ENCODE results near the gene HDLBP.

Gene HDLBP

GRCh38 chr2:241317391-241317790 is 1.9 kb upstream of the HDLBP start:
- peak overlapping the region; percentile 98 for H3K9ac ChIP-seq (ENCODE audit: insufficient read length, low read depth)
- H3K4me3 ChIP-seq (ENCODE audit: insufficient read length, low read depth) = peak overlapping the region; percentile 97
- H3K4me1 ChIP-seq (ENCODE audit: insufficient read depth, insufficient read length) = no peaks in the 10 kb centered on the region
- no peaks in the 10 kb centered on the region for H3K27me3 ChIP-seq (ENCODE audit: insufficient read depth, insufficient read length)
- H3K36me3 ChIP-seq (ENCODE audit: insufficient read depth, insufficient read length, low read length) = peaks cover 45% of the 10 kb centered on the region
- TF ChIP-seq SUZ12 (IDR thresholded peaks at IDR 0.05; ENCODE audit: extremely low read depth, insufficient read depth, insufficient read length) = no peak
- TF ChIP-seq YY1 (IDR thresholded peaks at IDR 0.05; ENCODE audit: insufficient read depth, insufficient read length) = no peak
- DNase-seq (ENCODE audit: low read depth, low spot score) = no peak
- no peaks in the 10 kb centered on the region for H3K9me3 ChIP-seq (ENCODE audit: insufficient read depth, low read length)

- TF ChIP-seq ZNF274 (IDR thresholded peaks at IDR 0.05; ENCODE audit: low read depth, low read length) (no peak), YY1 (IDR thresholded peaks at IDR 0.05; ENCODE audit: insufficient read depth, insufficient read length) (no peak), SUZ12 (IDR thresholded peaks at IDR 0.05; ENCODE audit: extremely low read depth, insufficient read depth, insufficient read length) (no peak)
- Histone ChIP-seq H3K4me3 (ENCODE audit: insufficient read length, low read depth) (peak overlapping the region; percentile 97), H3K9me3 (ENCODE audit: insufficient read depth, low read length) (no peaks in the 10 kb centered on the region), H3K4me1 (ENCODE audit: insufficient read depth, insufficient read length) (no peaks in the 10 kb centered on the region), H3K9ac (ENCODE audit: insufficient read length, low read depth) (peak overlapping the region; percentile 98), H3K36me3 (ENCODE audit: insufficient read depth, insufficient read length, low read length) (peaks cover 42% of the 10 kb centered on the region), H3K27me3 (ENCODE audit: insufficient read depth, insufficient read length) (no peaks in the 10 kb centered on the region)
- no peak for DNase-seq (ENCODE audit: low read depth, low spot score)
Observed at GRCh38 chr2:241316825-241317224, 1.4 kb upstream of the HDLBP start.

GRCh38 chr2:241315879-241316631 is 583 bp upstream of the HDLBP start, which contains the start of gene SEPTIN2:
Gene SEPTIN2 (plus strand): TSS chr2:241315925. CDS start chr2:241324233, 8,308 bp downstream.
- Histone ChIP-seq H3K36me3 (ENCODE audit: insufficient read depth, insufficient read length, low read length) (peaks cover 42% of the 10 kb centered on the region), H3K4me3 (ENCODE audit: insufficient read length, low read depth) (peak within 1 kb of the TSS; percentile 97), H3K4me1 (ENCODE audit: insufficient read depth, insufficient read length) (no peaks in the 10 kb centered on the region), H3K9ac (ENCODE audit: insufficient read length, low read depth) (peak within 1 kb of the TSS; percentile 98), H3K9me3 (ENCODE audit: insufficient read depth, low read length) (no peaks in the 10 kb centered on the region), H3K27me3 (ENCODE audit: insufficient read depth, insufficient read length) (no peaks in the 10 kb centered on the region)
- TF ChIP-seq ZNF274 (IDR thresholded peaks at IDR 0.05; ENCODE audit: low read depth, low read length) = no peak
- no peak for TF ChIP-seq SUZ12 (IDR thresholded peaks at IDR 0.05; ENCODE audit: extremely low read depth, insufficient read depth, insufficient read length)
- DNase-seq (ENCODE audit: low read depth, low spot score) = no peak

GRCh38 chr2:241314226-241315092 is 1.0 kb downstream of the HDLBP start:
- no peak for DNase-seq (ENCODE audit: low read depth, low spot score)
- Histone ChIP-seq H3K27me3 (ENCODE audit: insufficient read depth, insufficient read length) (no peaks in the 10 kb centered on the region), H3K4me3 (ENCODE audit: insufficient read length, low read depth) (peak overlapping the region; percentile 94), H3K9me3 (ENCODE audit: insufficient read depth, low read length) (no peaks in the 10 kb centered on the region), H3K36me3 (ENCODE audit: insufficient read depth, insufficient read length, low read length) (peaks cover 35% of the 10 kb centered on the region), H3K4me1 (ENCODE audit: insufficient read depth, insufficient read length) (no peaks in the 10 kb centered on the region), H3K9ac (ENCODE audit: insufficient read length, low read depth) (peak overlapping the region; percentile 94)
- TF ChIP-seq ZNF274 (IDR thresholded peaks at IDR 0.05; ENCODE audit: low read depth, low read length) (no peak), SUZ12 (IDR thresholded peaks at IDR 0.05; ENCODE audit: extremely low read depth, insufficient read depth, insufficient read length) (no peak), YY1 (IDR thresholded peaks at IDR 0.05; ENCODE audit: insufficient read depth, insufficient read length) (no peak)

GRCh38 chr2:241313543-241314095 is 1.9 kb downstream of the HDLBP start:
- no peaks in the 10 kb centered on the region for H3K27me3 ChIP-seq (ENCODE audit: insufficient read depth, insufficient read length)
- TF ChIP-seq YY1 (IDR thresholded peaks at IDR 0.05; ENCODE audit: insufficient read depth, insufficient read length) = no peak
- no peak for TF ChIP-seq ZNF274 (IDR thresholded peaks at IDR 0.05; ENCODE audit: low read depth, low read length)
- TF ChIP-seq SUZ12 (IDR thresholded peaks at IDR 0.05; ENCODE audit: extremely low read depth, insufficient read depth, insufficient read length) = no peak
- peak overlapping the region; percentile 94 for H3K4me3 ChIP-seq (ENCODE audit: insufficient read length, low read depth)
- peaks cover 39% of the 10 kb centered on the region for H3K36me3 ChIP-seq (ENCODE audit: insufficient read depth, insufficient read length, low read length)
- H3K9ac ChIP-seq (ENCODE audit: insufficient read length, low read depth) = peak overlapping the region; percentile 94
- peaks cover 2% of the 10 kb centered on the region for H3K4me1 ChIP-seq (ENCODE audit: insufficient read depth, insufficient read length)
- DNase-seq (ENCODE audit: low read depth, low spot score) = no peak
- H3K9me3 ChIP-seq (ENCODE audit: insufficient read depth, low read length) = no peaks in the 10 kb centered on the region

GRCh38 chr2:241312082-241312481 is 3.4 kb downstream of the HDLBP start:
- Histone ChIP-seq H3K4me1 (ENCODE audit: insufficient read depth, insufficient read length) (peaks cover 4% of the 10 kb centered on the region), H3K27me3 (ENCODE audit: insufficient read depth, insufficient read length) (no peaks in the 10 kb centered on the region), H3K4me3 (ENCODE audit: insufficient read length, low read depth) (no peak overlapping the region), H3K9me3 (ENCODE audit: insufficient read depth, low read length) (no peaks in the 10 kb centered on the region), H3K36me3 (ENCODE audit: insufficient read depth, insufficient read length, low read length) (peaks cover 36% of the 10 kb centered on the region), H3K9ac (ENCODE audit: insufficient read length, low read depth) (no peak overlapping the region)
- DNase-seq (ENCODE audit: low read depth, low spot score) = no peak
- no peak for TF ChIP-seq SUZ12 (IDR thresholded peaks at IDR 0.05; ENCODE audit: extremely low read depth, insufficient read depth, insufficient read length)
